ENCODE results near the gene FOXN3.

GRCh38 chr14:89180546-89180945 lies 236.5 kb downstream of the FOXN3 start:
- TF ChIP-seq EZH2 (IDR thresholded peaks at IDR 0.05) (no peak), POLR2AphosphoS5 (IDR thresholded peaks at IDR 0.05; ENCODE audit: borderline replicate concordance, low read depth, low read length) (no peak)

All from SK-N-MC (cell line).